ES-I3 (cell line): ENCODE measurements around the gene RNF150.

Experiments used
- H3K36me3 ChIP-seq: 2 replicates; pipeline ENCODE4 v1.6.1; 2013; ENCODE audit warnings: mild to moderate bottlenecking, low read length, control low read depth, moderate library complexity; ENCODE audit not compliant: insufficient read depth
- H3K4me1 ChIP-seq: 2 replicates; pipeline ENCODE4 v1.6.1; 2013; ENCODE audit warnings: mild to moderate bottlenecking, control low read depth, low read length; ENCODE audit not compliant: insufficient read depth
- H3K9ac ChIP-seq: 2 replicates; pipeline ENCODE4 v1.6.1; 2013; ENCODE audit warnings: low read depth, mild to moderate bottlenecking, low read length, moderate library complexity
- H3K9me3 ChIP-seq: 2 replicates; pipeline ENCODE4 v1.6.1; 2013; ENCODE audit warnings: mild to moderate bottlenecking, low read length, moderate library complexity; ENCODE audit not compliant: control insufficient read depth, insufficient read depth

Gene RNF150

GRCh38 chr4:141120036-141120593 lies 13.2 kb downstream of the RNF150 start:
- no peaks in the 10 kb centered on the region for H3K36me3 ChIP-seq
- H3K9ac ChIP-seq = no peak overlapping the region
- H3K9me3 ChIP-seq = no peaks in the 10 kb centered on the region
- no peaks in the 10 kb centered on the region for H3K4me1 ChIP-seq

GRCh38 chr4:141119071-141119470 lies 14.2 kb downstream of the RNF150 start:
- Histone ChIP-seq H3K4me1 (no peaks in the 10 kb centered on the region), H3K36me3 (no peaks in the 10 kb centered on the region), H3K9ac (no peak overlapping the region), H3K9me3 (no peaks in the 10 kb centered on the region)

- Histone ChIP-seq H3K9ac (no peak overlapping the region), H3K36me3 (no peaks in the 10 kb centered on the region), H3K4me1 (no peaks in the 10 kb centered on the region), H3K9me3 (no peaks in the 10 kb centered on the region)
These were observed 14.9 kb downstream of the RNF150 start for GRCh38 chr4:141118381-141118780.

- H3K9ac ChIP-seq = no peak overlapping the region
- no peaks in the 10 kb centered on the region for H3K9me3 ChIP-seq
- no peaks in the 10 kb centered on the region for H3K4me1 ChIP-seq
- H3K36me3 ChIP-seq = no peaks in the 10 kb centered on the region
These were observed 15.3 kb downstream of the RNF150 start for GRCh38 chr4:141117935-141118334.

- Histone ChIP-seq H3K9ac (no peak overlapping the region), H3K36me3 (no peaks in the 10 kb centered on the region), H3K4me1 (no peaks in the 10 kb centered on the region), H3K9me3 (no peaks in the 10 kb centered on the region)
These were observed 23.3 kb downstream of the RNF150 start for GRCh38 chr4:141109983-141110382.

GRCh38 chr4:141107927-141108326 lies 25.3 kb downstream of the RNF150 start:
- H3K9ac ChIP-seq = no peak overlapping the region
- no peaks in the 10 kb centered on the region for H3K36me3 ChIP-seq
- no peaks in the 10 kb centered on the region for H3K4me1 ChIP-seq
- H3K9me3 ChIP-seq = no peaks in the 10 kb centered on the region

- Histone ChIP-seq H3K9me3 (no peaks in the 10 kb centered on the region), H3K9ac (no peak overlapping the region), H3K36me3 (no peaks in the 10 kb centered on the region), H3K4me1 (peaks cover 3% of the 10 kb centered on the region; the same call in 1 of the 2 replicates)
These were observed 30.9 kb downstream of the RNF150 start for GRCh38 chr4:141102367-141102766.

- no peaks in the 10 kb centered on the region for H3K36me3 ChIP-seq
- H3K4me1 ChIP-seq = peaks cover 3% of the 10 kb centered on the region; the same call in 1 of the 2 replicates
- no peak overlapping the region for H3K9ac ChIP-seq
- H3K9me3 ChIP-seq = no peaks in the 10 kb centered on the region
These were observed 31.8 kb downstream of the RNF150 start for GRCh38 chr4:141101511-141101910.

GRCh38 chr4:141099326-141099725 lies 33.9 kb downstream of the RNF150 start:
- peaks cover 2% of the 10 kb centered on the region; the same call in 1 of the 2 replicates for H3K9me3 ChIP-seq
- peaks cover 3% of the 10 kb centered on the region; the same call in 1 of the 2 replicates for H3K4me1 ChIP-seq
- H3K36me3 ChIP-seq = no peaks in the 10 kb centered on the region
- no peak overlapping the region for H3K9ac ChIP-seq

- Histone ChIP-seq H3K9me3 (peaks cover 2% of the 10 kb centered on the region; the same call in 1 of the 2 replicates), H3K9ac (no peak overlapping the region), H3K4me1 (peaks cover 3% of the 10 kb centered on the region; the same call in 1 of the 2 replicates), H3K36me3 (no peaks in the 10 kb centered on the region)
These were observed 35.1 kb downstream of the RNF150 start for GRCh38 chr4:141098163-141098562.

GRCh38 chr4:141090473-141090872 lies 42.8 kb downstream of the RNF150 start:
- Histone ChIP-seq H3K9me3 (peaks cover 2% of the 10 kb centered on the region; the same call in 1 of the 2 replicates), H3K9ac (no peak overlapping the region), H3K36me3 (no peaks in the 10 kb centered on the region), H3K4me1 (no peaks in the 10 kb centered on the region)

GRCh38 chr4:141081921-141082395 lies 51.3 kb downstream of the RNF150 start:
- H3K9me3 ChIP-seq = no peaks in the 10 kb centered on the region
- no peaks in the 10 kb centered on the region for H3K36me3 ChIP-seq
- no peak overlapping the region for H3K9ac ChIP-seq
- no peaks in the 10 kb centered on the region for H3K4me1 ChIP-seq

GRCh38 chr4:141080668-141081067 lies 52.6 kb downstream of the RNF150 start:
- Histone ChIP-seq H3K36me3 (no peaks in the 10 kb centered on the region), H3K9me3 (no peaks in the 10 kb centered on the region), H3K9ac (no peak overlapping the region), H3K4me1 (no peaks in the 10 kb centered on the region)

- Histone ChIP-seq H3K9ac (no peak overlapping the region), H3K36me3 (no peaks in the 10 kb centered on the region), H3K9me3 (no peaks in the 10 kb centered on the region), H3K4me1 (no peaks in the 10 kb centered on the region)
These were observed 53.8 kb downstream of the RNF150 start for GRCh38 chr4:141079393-141079930.

- H3K4me1 ChIP-seq = no peaks in the 10 kb centered on the region
- H3K36me3 ChIP-seq = no peaks in the 10 kb centered on the region
- no peaks in the 10 kb centered on the region for H3K9me3 ChIP-seq
- no peak overlapping the region for H3K9ac ChIP-seq
These were observed 54.4 kb downstream of the RNF150 start for GRCh38 chr4:141078871-141079270.
